AG10803 (cell line): ENCODE data around the gene ACOXL.

Experiments
- DNase-seq: peaks from one replicate; pipeline ENCODE4 v3.0.0; 2010; ENCODE audit warnings: low read depth
- H3K4me3 ChIP-seq: 2 replicates; pipeline ENCODE4 v1.5.1; 2011; ENCODE audit warnings: mild to moderate bottlenecking, low read length, control low read depth
- CTCF ChIP-seq: conservative IDR thresholded peaks from 2 replicates; pipeline ENCODE4 v1.5.1; 2011; ENCODE audit warnings: mild to moderate bottlenecking, low read length, control low read depth, inconsistent platforms

ACOXL gene

GRCh38 chr2:110933420-110933819 lies 201.0 kb downstream of the ACOXL start:
- no peak for TF ChIP-seq CTCF
- H3K4me3 ChIP-seq = no peak overlapping the region
- no peak for DNase-seq

DNA sequence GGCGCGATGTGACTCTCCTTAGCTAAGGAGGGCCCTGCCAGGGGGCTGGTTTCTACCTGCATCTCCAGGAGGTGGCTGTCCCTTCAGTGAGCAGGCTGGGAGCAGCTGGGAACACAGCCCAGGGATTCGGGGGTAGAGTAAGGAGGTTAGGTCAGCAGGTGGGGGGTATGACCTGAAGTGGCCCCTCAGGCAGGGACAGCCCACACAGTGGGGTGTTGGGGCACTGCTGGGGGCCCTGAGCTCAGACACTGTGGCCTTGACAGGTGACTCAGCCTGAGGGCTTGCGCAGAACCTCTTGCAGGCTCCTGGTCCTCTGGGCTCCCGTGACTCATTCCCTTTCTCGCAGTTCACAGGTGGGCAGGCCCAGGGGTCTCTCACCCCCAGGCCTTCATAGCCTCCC lies 202.6 kb downstream of the ACOXL start:
- no peak for DNase-seq
- no peak for TF ChIP-seq CTCF
- no peak overlapping the region for H3K4me3 ChIP-seq

DNA sequence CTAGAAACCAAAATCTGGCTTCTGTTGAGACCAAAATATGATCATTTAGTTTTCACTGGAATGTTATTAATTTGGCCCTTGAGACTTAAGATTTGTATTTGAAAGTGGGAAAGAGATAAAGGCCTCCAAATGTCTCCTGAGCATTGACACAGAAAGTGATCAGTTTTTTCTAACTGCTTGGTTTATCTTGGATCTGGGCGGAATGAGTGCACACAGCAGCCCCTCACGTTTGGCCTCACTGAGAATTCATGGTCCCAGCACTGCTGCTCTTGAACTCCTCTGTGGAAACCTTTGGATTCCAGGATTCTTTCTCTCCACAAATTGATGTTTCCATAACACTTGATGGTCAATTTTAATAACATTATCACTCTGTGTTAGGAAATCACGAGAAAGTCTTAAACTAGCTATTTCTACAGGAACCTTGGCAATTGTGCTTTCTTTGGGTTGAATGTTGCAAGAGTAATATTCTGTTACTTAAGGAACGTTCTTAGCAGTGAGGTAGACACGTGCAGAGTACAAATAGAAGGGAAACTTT lies 208.1 kb downstream of the ACOXL start:
- TF ChIP-seq CTCF = no peak
- no peak for DNase-seq
- H3K4me3 ChIP-seq = no peak overlapping the region

DNA sequence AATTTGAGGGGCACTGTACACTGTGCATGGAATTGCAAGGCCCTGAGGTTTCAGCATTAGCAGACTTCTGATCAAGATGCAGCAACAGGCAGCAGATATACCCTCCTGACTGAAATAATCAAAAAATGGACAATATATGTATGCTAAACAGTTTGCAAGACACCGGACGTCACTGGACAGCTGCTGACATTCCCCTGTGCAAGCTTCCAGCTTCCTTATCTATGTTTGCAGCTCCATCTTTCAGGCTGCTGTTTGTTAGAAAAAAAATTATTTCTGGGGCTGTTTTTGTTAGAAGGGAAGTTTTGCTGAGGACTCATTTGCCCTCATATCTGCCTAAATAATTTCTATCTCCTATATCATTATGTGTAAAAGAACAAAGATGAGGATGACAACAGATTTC lies 208.9 kb downstream of the ACOXL start:
- no peak for DNase-seq
- H3K4me3 ChIP-seq = no peak overlapping the region
- no peak for TF ChIP-seq CTCF

DNA sequence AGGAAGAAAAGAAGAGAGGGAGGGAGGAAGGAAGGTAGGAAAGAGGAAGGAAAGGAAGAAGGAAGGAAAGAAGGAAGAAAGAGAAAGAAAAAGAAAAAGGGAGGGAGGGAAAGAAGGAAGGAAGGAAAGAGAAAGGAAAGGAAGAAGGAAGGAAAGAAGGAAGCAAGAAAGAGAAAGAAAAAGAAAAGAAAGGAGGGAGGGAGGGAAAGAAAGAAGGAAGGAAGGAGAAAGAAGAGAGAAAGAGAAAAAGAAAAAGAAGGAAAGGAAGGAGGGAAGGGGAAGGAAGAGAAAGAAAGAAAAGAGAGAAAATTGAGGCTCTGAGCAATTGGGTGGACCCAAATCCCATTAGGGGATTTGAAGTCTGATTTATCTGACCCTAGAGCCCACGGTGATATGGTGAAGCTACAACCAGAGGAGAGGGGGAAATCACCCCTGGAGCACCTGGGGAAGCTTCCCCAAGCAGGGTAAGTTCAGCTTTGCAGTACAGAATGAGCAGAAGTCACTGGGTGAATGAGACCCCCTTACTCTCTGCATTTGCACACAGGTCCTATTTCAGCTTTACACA lies 210.8 kb downstream of the ACOXL start:
- TF ChIP-seq CTCF = no peak
- DNase-seq = no peak
- H3K4me3 ChIP-seq = no peak overlapping the region

- DNase-seq = no peak
- H3K4me3 ChIP-seq = no peak overlapping the region
- no peak for TF ChIP-seq CTCF
Measured at GRCh38 chr2:110946902-110947301, 214.5 kb downstream of the ACOXL start.

DNA sequence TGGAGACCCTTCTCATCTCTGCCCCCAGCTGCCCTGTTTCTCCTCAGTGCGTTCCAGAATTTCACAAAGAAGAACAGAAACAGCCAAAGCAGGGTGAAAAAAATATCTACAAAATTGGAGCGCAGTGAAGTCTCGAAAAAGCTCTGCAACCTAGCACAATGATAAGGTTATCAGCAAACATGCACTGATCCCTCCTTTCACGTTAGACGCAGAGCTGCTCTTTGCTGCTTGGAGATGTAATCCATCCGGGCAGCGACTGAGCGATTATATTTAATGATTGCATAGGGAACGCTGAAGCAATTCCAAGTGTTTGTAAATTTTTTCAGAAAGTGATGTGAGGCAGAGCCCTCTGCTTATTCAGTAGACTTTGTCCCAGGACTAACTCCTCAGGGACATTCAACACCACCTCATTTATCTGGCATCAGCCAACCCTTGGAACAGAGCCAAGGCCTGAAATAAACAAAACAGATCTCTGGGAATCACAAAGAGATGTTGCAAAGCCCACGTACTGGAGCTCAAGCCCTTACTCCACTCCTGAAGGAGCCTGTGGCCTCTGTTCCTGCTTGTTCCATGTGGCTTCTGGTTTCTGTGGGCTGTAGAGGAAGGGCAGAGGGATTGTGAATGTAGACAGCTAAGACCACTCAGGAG lies 215.8 kb downstream of the ACOXL start:
- TF ChIP-seq CTCF = no peak
- H3K4me3 ChIP-seq = no peak overlapping the region
- no peak for DNase-seq
